ENCODE data around the gene LTN1.

Gene LTN1

GRCh38 chr21:28928578-28929420 is 63.9 kb downstream of the LTN1 start:
- DNase-seq (ENCODE audit: low read depth in 2 of 2) = no peak

DNA sequence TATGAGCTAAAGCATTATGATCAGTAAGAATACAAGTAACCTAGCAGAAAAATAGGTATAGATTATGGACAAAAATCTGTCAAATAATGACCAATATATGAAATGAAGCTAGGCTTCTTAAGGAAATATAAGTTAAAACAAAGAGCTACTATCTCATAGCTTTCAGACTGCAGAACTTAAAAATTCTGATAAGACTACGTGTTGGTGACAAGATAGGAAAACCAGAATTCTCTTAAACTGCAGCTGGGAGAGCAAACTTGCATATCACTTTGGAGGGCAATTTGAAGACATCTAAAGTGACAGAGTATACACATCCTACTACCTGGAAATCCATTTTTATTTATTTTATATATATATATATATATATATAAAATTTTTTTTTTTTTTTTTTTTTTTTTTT is 65.5 kb downstream of the LTN1 start:
- DNase-seq (ENCODE audit: low read depth in 2 of 2) = no peak

- no peak for DNase-seq (ENCODE audit: low read depth in 2 of 2)
These were observed 69.2 kb downstream of the LTN1 start for GRCh38 chr21:28923439-28923975.

DNA sequence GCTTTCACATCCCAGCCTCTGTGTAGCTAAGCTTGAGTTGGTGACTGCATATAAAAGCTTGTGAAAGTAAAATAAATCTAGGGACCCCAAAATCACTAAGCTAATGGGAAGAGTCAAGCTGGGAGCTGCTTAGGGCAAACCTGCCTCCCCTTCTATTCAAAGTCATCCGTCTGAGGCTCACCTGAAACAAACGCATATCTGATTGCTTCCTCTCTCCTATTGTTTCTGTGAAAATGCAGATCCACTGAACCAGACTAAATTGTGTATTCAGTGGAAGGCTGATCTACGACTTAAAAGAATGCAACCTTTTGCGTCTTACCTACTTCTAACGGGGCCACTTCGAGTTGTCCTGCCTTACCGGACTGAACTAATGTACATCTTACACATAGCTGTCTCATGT is 70.3 kb downstream of the LTN1 start:
- no peak for DNase-seq (ENCODE audit: low read depth in 2 of 2)

- no peak for DNase-seq (ENCODE audit: low read depth in 2 of 2)
These were observed 76.4 kb downstream of the LTN1 start for GRCh38 chr21:28916150-28916893.

DNA sequence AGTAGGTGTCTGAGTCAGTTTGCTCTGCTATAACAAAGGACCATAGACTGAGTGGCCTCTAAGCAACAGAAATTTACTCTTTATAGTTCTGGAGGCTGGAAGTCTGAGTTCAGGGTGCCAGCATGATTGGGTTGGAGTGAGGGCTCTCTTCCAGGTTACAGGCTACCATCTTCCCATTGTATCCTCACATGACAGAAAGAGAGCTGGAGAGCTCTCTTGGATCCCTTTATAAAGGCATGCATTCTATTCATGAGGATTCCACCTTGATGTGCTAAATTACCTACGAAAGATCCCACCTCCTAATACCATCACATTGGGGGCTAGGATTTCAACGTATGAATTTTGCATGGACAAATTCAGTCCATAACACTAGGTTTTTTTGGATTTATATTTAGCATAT is 79.6 kb downstream of the LTN1 start:
- DNase-seq (ENCODE audit: low read depth in 2 of 2) = no peak

- DNase-seq (ENCODE audit: low read depth in 2 of 2) = no peak
These were observed 82.3 kb downstream of the LTN1 start for GRCh38 chr21:28910280-28910887.

DNA sequence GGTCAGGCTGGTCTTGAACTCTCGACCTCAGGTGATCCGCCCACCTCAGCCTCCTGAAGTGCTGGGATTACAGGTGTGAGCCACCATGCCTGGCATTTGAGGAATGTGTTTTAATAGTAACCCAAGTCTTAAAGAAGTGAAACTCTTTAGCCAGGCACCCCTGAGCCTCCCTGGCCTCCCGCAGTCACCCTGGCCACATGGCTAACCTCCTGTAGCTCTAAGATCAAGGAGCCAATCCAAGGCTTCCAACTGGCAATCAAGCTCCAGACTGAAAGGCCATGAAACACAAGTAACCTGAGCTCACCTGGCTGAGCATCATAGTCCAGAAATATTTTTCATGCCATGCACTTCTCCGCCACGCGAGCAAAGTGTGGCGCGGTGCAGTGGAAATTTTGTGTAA is 84.3 kb downstream of the LTN1 start:
- DNase-seq (ENCODE audit: low read depth in 2 of 2) = no peak

- DNase-seq (ENCODE audit: low read depth in 2 of 2) = no peak
These were observed 85.8 kb downstream of the LTN1 start for GRCh38 chr21:28906841-28907240.

DNA sequence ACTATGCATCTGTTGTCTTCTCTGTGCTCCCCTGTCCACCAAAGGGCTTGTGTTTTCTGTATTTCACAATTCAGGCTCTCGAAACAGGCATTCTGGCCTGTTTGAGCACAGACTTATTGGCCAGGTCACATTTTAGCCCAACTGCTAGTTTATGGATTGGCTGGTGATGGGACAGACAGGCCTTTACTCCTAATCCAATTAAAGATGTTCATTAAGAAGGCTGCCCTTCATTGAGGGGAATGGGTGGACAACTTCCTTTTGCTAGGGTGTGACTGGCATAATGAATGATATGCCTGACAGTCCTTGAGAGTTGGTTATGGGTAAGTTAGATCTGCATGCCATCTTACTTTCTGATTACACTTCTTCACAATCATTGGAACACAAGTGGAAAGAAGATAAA is 86.4 kb downstream of the LTN1 start:
- no peak for DNase-seq (ENCODE audit: low read depth in 2 of 2)

DNA sequence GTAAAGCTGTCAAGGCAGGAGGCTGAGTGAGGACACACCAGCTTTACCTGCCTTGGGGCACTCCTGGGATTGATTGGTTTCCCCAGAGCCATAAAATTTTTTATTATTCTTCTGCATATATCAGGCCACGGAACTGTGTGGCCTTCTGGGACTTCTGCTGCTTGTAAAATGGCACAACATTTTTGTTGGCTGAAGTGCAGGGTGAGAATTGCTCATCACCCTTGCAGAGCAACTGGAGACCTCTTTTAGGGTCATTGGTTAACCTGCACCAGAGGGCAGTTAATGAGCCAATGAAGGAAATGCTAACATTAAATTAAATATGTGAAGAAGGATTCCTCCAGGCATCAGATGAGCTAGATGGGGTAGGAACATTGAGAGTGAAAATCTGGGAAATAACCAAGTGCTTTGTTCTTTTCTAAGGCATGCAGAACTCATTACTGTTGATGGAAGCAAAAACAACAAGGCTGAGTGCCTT is 87.7 kb downstream of the LTN1 start:
- no peak for DNase-seq (ENCODE audit: low read depth in 2 of 2)

DNA sequence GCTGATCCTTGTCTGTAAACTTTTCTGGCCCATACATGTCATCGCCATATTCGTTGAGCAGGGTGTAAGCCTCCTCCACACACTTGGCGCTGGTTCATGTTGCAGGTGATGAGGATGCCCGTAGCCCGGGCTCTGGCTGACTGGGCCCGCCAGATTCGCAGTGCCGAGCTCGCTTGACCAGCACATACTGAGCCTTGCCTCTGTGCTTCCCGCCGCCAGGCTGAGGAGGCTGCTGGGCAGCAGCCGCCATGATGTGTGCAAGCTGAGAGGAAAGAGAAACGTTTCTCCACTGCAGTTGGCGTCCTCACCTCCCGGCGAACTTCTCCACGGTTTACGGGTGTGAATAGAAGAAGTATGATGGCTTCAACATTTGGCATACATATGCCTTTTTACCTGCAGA is 89.2 kb downstream of the LTN1 start:
- DNase-seq (ENCODE audit: low read depth in 2 of 2) = no peak

DNA sequence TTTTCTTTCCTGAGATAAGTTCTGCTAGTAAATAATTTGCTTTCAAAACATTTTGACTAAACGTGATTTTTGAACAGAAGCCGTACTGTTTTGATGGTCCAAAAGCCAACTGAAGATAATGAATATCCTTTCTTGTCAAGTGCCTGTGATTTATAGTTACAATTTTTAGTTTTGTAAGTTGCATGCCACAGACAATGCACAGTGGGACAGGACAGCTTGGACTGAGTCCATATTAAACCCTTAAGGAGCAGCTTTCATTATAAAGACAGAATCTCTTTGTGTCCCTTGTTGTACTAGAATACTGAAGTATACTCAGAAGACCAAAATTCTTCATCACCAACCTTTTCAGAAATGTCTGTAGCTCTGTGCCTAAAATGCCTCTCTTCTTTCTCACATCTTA is 92.2 kb downstream of the LTN1 start:
- no peak for DNase-seq (ENCODE audit: low read depth in 2 of 2)

DNA sequence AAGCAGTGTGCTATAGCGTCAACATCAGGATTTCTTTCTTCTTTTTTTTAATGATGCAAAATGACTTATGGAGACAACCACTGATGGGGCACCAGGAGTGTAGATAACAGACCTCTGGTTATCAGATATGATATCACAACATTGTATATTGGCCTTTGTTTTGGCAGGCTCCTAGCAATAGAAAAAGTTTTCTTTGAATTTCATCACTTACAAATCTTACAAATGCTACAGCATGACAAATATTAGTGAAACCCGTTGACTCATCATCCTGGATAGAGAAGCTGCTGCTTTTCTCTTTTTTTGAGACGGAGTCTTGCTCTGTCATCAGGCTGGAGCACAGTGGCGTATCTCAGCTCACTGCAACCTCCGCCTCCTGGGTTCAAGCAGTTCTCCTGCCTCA is 92.9 kb downstream of the LTN1 start:
- no peak for DNase-seq (ENCODE audit: low read depth in 2 of 2)

DNA sequence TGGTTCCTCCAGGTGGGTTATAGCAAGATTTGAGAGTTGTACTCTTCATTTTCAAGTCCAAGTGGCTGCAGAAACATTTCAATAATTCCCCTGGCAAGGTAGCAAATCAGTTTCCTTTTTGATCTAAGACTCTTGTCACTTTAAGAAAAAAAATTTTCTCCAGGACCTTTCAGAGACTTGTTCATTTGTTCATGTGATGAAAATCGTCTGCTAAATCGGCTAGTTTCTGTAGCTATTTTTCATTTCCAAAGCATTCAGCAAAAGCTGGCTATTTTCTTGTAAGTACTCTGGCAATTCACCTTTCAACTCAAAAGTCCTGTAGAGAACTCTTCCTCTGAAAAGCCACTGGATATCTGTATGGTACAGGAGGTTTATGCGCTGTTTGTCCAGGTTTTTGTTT is 93.5 kb downstream of the LTN1 start:
- no peak for DNase-seq (ENCODE audit: low read depth in 2 of 2)

DNA sequence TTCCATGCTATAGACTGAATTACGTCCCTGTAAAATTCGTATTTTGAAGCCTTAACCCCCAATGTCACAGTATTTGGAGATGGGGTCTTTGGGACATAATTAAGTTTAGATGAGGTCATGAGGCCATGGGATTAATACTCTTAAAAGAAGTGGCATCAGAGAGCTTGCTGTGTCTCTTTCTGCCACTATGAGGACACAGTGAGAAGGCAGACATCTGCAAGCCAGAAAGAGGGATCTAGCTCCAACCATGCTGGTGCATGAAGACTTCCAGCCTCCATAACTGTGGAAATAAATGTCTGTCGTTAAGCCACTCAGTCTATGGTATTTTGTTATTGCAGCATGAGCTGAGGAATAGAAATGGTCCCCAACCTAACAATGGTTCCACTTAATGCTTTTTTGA is 99.0 kb downstream of the LTN1 start:
- no peak for DNase-seq (ENCODE audit: low read depth in 2 of 2)

- no peak for DNase-seq (ENCODE audit: low read depth in 2 of 2)
These were observed 100.2 kb downstream of the LTN1 start for GRCh38 chr21:28892199-28893111.

DNA sequence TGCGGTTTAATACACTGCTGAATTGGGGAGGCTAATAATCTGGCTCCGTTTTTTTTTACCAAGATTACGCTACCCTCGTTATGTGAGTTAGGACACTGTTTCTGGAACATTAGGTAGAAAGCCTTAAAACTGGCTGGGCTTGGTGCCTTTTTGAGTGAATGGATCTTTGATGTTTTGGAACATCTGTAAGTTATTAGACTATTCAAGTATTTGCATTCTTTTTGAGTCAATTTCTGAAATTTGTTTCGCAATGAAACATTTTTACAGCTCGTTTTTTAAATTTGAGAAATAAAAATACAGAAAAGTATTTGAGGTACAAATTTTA is 106.9 kb downstream of the LTN1 start:
- no peak for DNase-seq (ENCODE audit: low read depth in 2 of 2)

DNA sequence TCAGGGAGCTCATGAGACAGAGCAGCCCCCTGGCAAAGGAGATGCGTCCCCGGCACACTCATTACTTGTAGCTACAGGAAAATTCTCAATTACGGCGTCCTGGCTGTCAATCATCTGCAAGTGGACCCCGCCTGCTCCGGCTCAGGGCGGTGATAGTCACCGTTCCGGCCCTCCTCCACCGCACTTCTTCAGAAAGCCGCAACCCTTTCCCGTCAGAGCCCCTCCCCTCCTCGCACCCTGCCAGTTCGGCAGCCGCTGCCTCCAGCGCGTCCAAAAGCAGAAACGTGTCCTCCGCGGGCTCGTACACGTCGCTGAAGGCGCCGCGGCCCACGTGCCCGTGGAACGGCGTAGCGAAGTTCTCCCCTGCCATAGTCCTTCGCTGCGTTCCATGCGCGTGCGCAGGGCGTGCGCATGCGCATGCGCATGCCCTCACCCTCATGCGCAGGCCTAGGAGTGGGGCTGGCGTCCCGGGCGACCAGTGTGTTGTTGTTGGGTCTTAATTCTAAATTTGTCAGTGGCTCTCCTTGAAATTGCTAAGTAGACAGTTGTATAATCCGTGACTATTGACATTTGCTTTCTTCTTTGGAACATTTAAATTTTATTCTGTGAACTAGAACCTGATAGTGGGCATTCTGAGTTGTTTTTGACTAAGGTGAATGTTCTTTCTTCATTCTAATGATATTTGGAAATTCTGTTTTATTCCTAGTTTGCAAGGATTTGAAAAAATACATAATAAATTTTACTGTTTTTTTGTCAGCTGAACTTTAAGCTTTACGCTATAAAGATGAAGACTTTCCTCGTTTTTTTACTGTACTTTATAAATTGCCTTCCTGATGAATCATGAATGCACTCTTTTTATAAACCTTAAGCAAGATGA is 107.5 kb downstream of the LTN1 start:
- DNase-seq (ENCODE audit: low read depth in 2 of 2) = peak; percentile 87 to 89

- no peak for DNase-seq (ENCODE audit: low read depth in 2 of 2)
These were observed 108.2 kb downstream of the LTN1 start for GRCh38 chr21:28884481-28884880.

- no peak for DNase-seq (ENCODE audit: low read depth in 2 of 2)
These were observed 108.7 kb downstream of the LTN1 start for GRCh38 chr21:28883931-28884330.

Data from stimulated activated CD4-positive, alpha-beta T cell treated with anti-CD3 and anti-CD28 coated beads, Interleukin-15, amount 100 ng/mL, for 48 hours (primary cell).